Activated naive CD8-positive, alpha-beta T cell treated with anti-CD3 and anti-CD28 coated beads, Interleukin-2, amount 10 ng/mL, durations not matched to agents 7 days and 5 days (primary cell): ENCODE data around the gene NFIC. TPM values are rescaled to one million over a fixed set of nuclear protein-coding genes. Genes with fewer than 3 reads are reported as not detected.
"Not testable (repeated sequence)": the region's sequence is repeated elsewhere in the genome, so short reads cannot be mapped to it uniquely, and the experiment has no call there.

ENCODE experiments used
- ATAC-seq: fragments of 150-1000 bp; cut with Tn5 transposase; one replicate; pipeline ENCODE4 v1.10.0; 2021; ENCODE audit warnings: low read depth, moderate library complexity
- POLR2A ChIA-PET: fragments of 350-600 bp; sonication (Branson Sonifier 250); formaldehyde crosslinking; loops from one replicate; lab custom pipeline; 2021; ENCODE audit warnings: antibody characterized with exemption; lab: Charles Lee
- DNase-seq: peaks from one replicate; pipeline ENCODE4 v3.0.0; 2021
- H3K27ac Mint-ChIP-seq: one replicate; pipeline ENCODE4 v1.8.0; 2022; ENCODE audit warnings: mild to moderate bottlenecking, mixed read lengths
- H3K27me3 Mint-ChIP-seq: one replicate; pipeline ENCODE4 v1.8.0; 2022; ENCODE audit warnings: mild to moderate bottlenecking, moderate library complexity, mixed read lengths
- H3K36me3 Mint-ChIP-seq: one replicate; pipeline ENCODE4 v1.8.0; 2021; ENCODE audit warnings: mild to moderate bottlenecking, mixed read lengths
- H3K4me1 Mint-ChIP-seq: one replicate; pipeline ENCODE4 v1.8.0; 2021; ENCODE audit warnings: mixed read lengths
- H3K4me3 Mint-ChIP-seq: one replicate; pipeline ENCODE4 v1.8.0; 2022; ENCODE audit warnings: mild to moderate bottlenecking, moderate library complexity, mixed read lengths
- H3K9me3 Mint-ChIP-seq: one replicate; pipeline ENCODE4 v1.8.0; 2021; ENCODE audit warnings: mixed read lengths
- total RNA-seq, 2 experiments: library from RNA; stranded (reverse); gene quantifications; one replicate each; pipeline ENCODE4 v1.2.3, GENCODE V29; 2021

Gene NFIC
- total RNA-seq, 2 experiments from 2014 or later = 18.0 to 19.3 TPM

- ATAC-seq = no peak
- POLR2A ChIA-PET = no interaction called here
- no peaks in the 10 kb centered on the region for H3K36me3 Mint-ChIP-seq
These were observed 12.2 kb downstream of the NFIC start for GRCh38 chr19:3378352-3379150.

DNA sequence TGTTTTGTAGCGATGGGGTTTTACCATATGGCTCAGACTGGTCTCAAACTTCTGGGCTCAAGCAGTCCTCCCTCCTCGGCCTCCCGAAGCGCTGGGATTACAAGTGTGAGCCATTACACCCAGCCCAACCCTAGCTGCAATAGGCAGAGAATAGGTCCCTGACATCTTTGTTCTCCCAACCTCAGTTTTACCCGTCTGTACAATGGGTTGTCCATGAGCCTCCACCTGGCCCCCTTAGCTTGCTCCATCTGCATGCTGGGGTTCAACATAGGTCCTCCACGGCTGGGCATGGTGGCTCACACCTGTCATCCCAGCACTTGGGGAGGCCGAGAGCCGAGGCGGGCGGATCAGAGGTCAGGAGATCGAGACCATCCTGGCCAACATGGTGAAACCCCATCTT, 14.4 kb downstream of the NFIC start:
- Mint-ChIP-seq H3K4me3 (no peak overlapping the region), H3K4me1 (peaks cover 1% of the 10 kb centered on the region), H3K36me3 (no peaks in the 10 kb centered on the region), H3K9me3 (no peaks in the 10 kb centered on the region), H3K27ac (no peak overlapping the region), H3K27me3 (no peaks in the 10 kb centered on the region)
- no peak for DNase-seq
- POLR2A ChIA-PET = interaction anchor here (0.7 kb wide), 1 partner anchor 17 kb away, joined by 7 read pairs; no protein-coding TSS in a partner anchor
- ATAC-seq = no peak

More at GRCh38 chr19:3378352-3379150, 12.2 kb downstream of the NFIC start:
- Mint-ChIP-seq H3K27me3 (no peaks in the 10 kb centered on the region), H3K9me3 (no peaks in the 10 kb centered on the region), H3K27ac (no peak overlapping the region), H3K4me3 (no peak overlapping the region), H3K4me1 (peaks cover 4% of the 10 kb centered on the region)
- no peak for DNase-seq

DNA sequence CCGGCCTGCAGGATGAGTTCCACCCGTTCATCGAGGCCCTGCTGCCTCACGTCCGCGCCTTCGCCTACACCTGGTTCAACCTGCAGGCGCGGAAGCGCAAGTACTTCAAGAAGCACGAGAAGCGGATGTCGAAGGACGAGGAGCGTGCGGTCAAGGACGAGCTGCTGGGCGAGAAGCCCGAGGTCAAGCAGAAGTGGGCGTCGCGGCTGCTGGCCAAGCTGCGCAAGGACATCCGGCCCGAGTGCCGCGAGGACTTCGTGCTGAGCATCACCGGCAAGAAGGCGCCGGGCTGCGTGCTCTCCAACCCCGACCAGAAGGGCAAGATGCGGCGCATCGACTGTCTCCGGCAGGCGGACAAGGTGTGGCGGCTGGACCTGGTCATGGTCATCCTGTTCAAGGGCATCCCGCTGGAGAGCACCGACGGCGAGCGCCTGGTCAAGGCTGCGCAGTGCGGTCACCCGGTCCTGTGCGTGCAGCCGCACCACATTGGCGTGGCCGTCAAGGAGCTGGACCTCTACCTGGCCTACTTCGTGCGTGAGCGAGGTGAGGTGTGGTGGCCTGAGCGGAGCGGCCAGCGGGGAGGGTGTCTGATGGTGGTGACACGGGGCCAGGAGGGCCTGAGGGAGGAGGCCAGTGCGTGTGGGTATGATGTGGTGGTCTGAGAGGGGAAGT, 15.5 kb downstream of the NFIC start:
- POLR2A ChIA-PET = no interaction called here

GRCh38 chr19:3382460-3383100, 16.2 kb downstream of the NFIC start:
- ATAC-seq (no peak), DNase-seq (no peak)
- POLR2A ChIA-PET = no interaction called here
- Mint-ChIP-seq H3K27me3 (no peaks in the 10 kb centered on the region), H3K9me3 (no peaks in the 10 kb centered on the region), H3K27ac (no peak overlapping the region), H3K36me3 (no peaks in the 10 kb centered on the region), H3K4me1 (peaks cover 1% of the 10 kb centered on the region), H3K4me3 (no peak overlapping the region)

More for the DNA sequence above, 15.5 kb downstream of the NFIC start:
- Mint-ChIP-seq H3K36me3 (no peaks in the 10 kb centered on the region), H3K9me3 (no peaks in the 10 kb centered on the region), H3K27ac (no peak overlapping the region), H3K4me1 (peaks cover 1% of the 10 kb centered on the region), H3K4me3 (no peak overlapping the region), H3K27me3 (no peaks in the 10 kb centered on the region)
- ATAC-seq (no peak), DNase-seq (no peak)

DNA sequence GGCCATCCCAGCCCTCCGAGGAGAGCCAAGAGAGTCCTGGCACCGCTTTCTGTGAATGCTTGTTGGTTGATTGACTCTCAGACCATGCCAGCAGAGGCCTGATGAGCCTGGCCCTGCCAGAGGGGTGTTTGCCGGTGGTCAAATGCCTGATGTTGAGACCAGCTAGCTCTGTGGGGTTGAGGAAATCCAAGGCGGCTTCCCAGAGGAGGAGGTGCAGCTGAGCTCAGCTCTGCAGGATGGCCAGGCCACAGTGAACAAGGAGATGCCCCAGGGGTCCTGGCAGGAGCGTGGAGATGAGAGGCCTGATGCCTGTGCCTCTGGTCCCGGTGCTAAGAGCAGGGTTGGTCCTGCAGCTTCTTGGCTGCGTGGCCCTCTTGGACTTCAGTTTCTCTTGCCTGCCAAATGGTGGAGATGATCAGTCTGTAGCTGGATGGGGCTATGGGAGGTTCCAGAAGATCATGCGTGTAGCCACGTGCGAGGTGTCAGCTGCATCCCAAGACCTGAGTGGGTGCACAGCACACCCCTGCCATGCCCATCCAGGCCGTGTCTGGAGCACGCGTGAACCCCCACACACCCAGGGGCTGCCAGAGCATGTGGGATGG, 16.8 kb downstream of the NFIC start:
- Mint-ChIP-seq H3K4me1 (peaks cover 1% of the 10 kb centered on the region), H3K36me3 (no peaks in the 10 kb centered on the region), H3K27me3 (no peaks in the 10 kb centered on the region), H3K27ac (no peak overlapping the region), H3K4me3 (no peak overlapping the region), H3K9me3 (no peaks in the 10 kb centered on the region)
- POLR2A ChIA-PET = no interaction called here
- DNase-seq (no peak), ATAC-seq (no peak)

DNA sequence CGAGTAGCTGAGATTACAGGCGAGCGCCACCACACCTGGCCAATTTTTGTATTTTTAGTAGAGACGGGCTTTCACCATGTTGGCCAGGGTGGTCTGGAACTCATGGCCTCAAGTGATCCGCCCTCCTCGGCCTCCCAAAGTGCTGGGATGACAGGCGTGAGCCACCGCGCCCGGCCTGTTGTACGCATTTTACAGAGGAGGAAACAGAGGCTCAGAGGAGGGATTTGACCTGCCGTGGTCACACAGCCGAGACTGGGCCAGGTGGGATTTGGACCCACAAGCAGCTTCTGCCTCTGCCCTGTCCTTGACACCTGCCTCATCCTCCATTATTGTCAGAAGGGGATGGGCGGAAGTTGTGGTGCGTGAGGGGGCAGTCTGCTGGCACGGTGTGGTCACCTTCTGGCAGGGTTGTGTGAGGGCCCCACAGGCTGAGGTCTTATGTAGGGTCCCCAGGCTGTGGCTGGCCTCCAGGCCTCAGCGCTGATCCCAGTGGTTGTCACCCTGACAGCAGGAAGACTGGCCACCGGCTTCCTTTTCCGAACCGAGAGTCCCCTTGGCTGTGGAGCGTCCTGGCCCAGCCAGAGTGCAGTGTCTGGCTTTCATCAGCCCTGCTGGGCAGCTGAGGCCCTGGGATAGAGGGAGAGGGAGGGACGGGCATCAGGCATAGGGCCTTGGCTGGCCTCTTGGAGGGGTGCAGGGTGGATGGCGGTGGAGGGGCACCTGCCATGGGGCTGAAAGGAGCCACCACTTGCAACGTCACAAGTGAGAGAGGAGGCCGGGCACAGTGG, 20.3 kb downstream of the NFIC start:
- ATAC-seq (no peak), DNase-seq (no peak)
- Mint-ChIP-seq H3K4me1 (peaks cover 1% of the 10 kb centered on the region), H3K36me3 (no peaks in the 10 kb centered on the region), H3K27ac (no peak overlapping the region), H3K27me3 (no peaks in the 10 kb centered on the region), H3K9me3 (no peaks in the 10 kb centered on the region), H3K4me3 (no peak overlapping the region)
- POLR2A ChIA-PET = no interaction called here

- H3K4me1 Mint-ChIP-seq = no peaks in the 10 kb centered on the region
These were observed 21.5 kb downstream of the NFIC start for GRCh38 chr19:3387645-3388589.

GRCh38 chr19:3389446-3389778, 23.0 kb downstream of the NFIC start:
- H3K4me1 Mint-ChIP-seq = no peaks in the 10 kb centered on the region
- no peak overlapping the region for H3K4me3 Mint-ChIP-seq
- no peaks in the 10 kb centered on the region for H3K27me3 Mint-ChIP-seq
- no peak for DNase-seq
- ATAC-seq = no peak
- POLR2A ChIA-PET = no interaction called here
- no peak overlapping the region for H3K27ac Mint-ChIP-seq
- H3K36me3 Mint-ChIP-seq = no peaks in the 10 kb centered on the region
- H3K9me3 Mint-ChIP-seq = no peaks in the 10 kb centered on the region

More at GRCh38 chr19:3387645-3388589, 21.5 kb downstream of the NFIC start:
- Mint-ChIP-seq H3K9me3 (no peaks in the 10 kb centered on the region), H3K4me3 (no peak overlapping the region), H3K36me3 (no peaks in the 10 kb centered on the region), H3K27me3 (no peaks in the 10 kb centered on the region), H3K27ac (no peak overlapping the region)
- ATAC-seq = no peak
- DNase-seq = no peak
- POLR2A ChIA-PET = no interaction called here

GRCh38 chr19:3389876-3390371, 23.5 kb downstream of the NFIC start:
- POLR2A ChIA-PET = no interaction called here
- DNase-seq (no peak), ATAC-seq (no peak)
- Mint-ChIP-seq H3K9me3 (no peaks in the 10 kb centered on the region), H3K4me3 (no peak overlapping the region), H3K36me3 (no peaks in the 10 kb centered on the region), H3K4me1 (no peaks in the 10 kb centered on the region), H3K27ac (no peak overlapping the region), H3K27me3 (no peaks in the 10 kb centered on the region)

DNA sequence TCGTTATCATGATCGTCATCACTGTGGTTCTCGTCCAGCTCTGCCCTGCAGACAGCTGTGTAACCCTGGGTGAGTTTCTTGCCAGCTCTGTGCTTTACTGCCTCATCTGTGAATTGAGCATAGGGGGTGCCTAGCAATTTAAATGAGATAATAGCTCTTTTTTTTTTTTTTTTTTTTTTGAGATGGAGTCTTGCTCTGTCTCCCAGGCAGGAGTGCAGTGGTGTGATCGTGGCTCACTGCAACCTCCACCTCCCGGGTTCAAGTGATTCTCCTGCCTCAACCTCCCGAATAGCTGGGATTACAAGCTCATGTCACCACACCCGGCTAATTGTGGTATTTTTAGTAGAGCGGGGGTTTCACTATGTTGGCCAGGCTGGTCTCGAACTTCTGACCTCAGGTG, 25.5 kb downstream of the NFIC start:
- ATAC-seq, H3K27me3 Mint-ChIP-seq, H3K27ac Mint-ChIP-seq, H3K4me3 Mint-ChIP-seq, DNase-seq, H3K4me1 Mint-ChIP-seq, H3K36me3 Mint-ChIP-seq, H3K9me3 Mint-ChIP-seq: not testable (repeated sequence)
- POLR2A ChIA-PET = interaction anchor here (0.7 kb wide), 1 partner anchor 1175 kb away, joined by 5 read pairs; no protein-coding TSS in a partner anchor

DNA sequence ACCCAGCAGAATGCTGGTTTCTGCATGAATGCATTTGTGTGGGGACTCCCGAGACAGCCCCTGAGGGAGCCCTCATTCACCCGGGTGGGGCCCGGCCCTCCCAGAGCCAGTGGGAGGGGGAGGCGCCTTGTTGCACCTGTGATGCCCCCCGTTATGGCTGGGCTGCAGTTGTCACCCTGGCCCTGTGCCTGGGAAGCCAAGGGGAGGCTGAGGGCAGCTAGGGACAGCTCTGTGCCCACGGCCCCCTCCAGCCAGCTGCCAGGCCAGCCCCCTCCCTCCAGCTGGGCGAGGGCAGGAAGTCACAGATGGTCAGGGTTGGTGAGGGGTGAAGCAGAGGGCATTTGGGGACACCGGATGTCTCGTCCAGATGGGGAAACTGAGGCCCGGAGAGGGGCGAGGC, 26.1 kb downstream of the NFIC start:
- peaks cover 2% of the 10 kb centered on the region for H3K36me3 Mint-ChIP-seq
- POLR2A ChIA-PET = no interaction called here
- H3K27me3 Mint-ChIP-seq = no peaks in the 10 kb centered on the region
- DNase-seq = no peak
- H3K4me1 Mint-ChIP-seq = no peaks in the 10 kb centered on the region
- ATAC-seq = no peak
- H3K4me3 Mint-ChIP-seq = no peak overlapping the region
- no peaks in the 10 kb centered on the region for H3K9me3 Mint-ChIP-seq
- H3K27ac Mint-ChIP-seq = no peak overlapping the region

GRCh38 chr19:3396881-3397265, 30.5 kb downstream of the NFIC start:
- no peak for DNase-seq
- Mint-ChIP-seq H3K4me1 (no peaks in the 10 kb centered on the region), H3K4me3 (no peak overlapping the region), H3K9me3 (no peaks in the 10 kb centered on the region), H3K27ac (no peak overlapping the region), H3K36me3 (peaks cover 2% of the 10 kb centered on the region), H3K27me3 (no peaks in the 10 kb centered on the region)
- no peak for ATAC-seq
- POLR2A ChIA-PET = no interaction called here
